Measurements from ENCODE around the gene ADCY2.

- TF ChIP-seq NR2F6 (CRISPR knock-in tag; IDR thresholded peaks at IDR 0.05) = no peak
- TF ChIP-seq NR2C2 (CRISPR knock-in tag; IDR thresholded peaks at IDR 0.05) = no peak
- no peak for TF ChIP-seq NR2C2 (tag; IDR thresholded peaks at IDR 0.05)
- no peak for TF ChIP-seq ZHX1 (conservative IDR thresholded peaks at IDR 0.05; ENCODE audit: low read length)
- TF ChIP-seq FOS (IDR thresholded peaks at IDR 0.05; ENCODE audit: extremely low read depth, insufficient read length) = no peak
- TF ChIP-seq ATF1 (CRISPR knock-in tag; IDR thresholded peaks at IDR 0.05) = no peak
- no peak for TF ChIP-seq ATF1 (tag; IDR thresholded peaks at IDR 0.05)
- TF ChIP-seq ZNF589 (CRISPR knock-in tag; IDR thresholded peaks at IDR 0.05; ENCODE audit: low read depth) = no peak
- TF ChIP-seq RBM15 (IDR thresholded peaks at IDR 0.05; ENCODE audit: insufficient read depth, low read length) = no peak
- no peak for TF ChIP-seq SPI1 (IDR thresholded peaks at IDR 0.05; ENCODE audit: borderline replicate concordance, low read depth, low read length)
- TF ChIP-seq CAMTA2 (CRISPR knock-in tag; conservative IDR thresholded peaks at IDR 0.05) = no peak
- TF ChIP-seq SMAD4 (CRISPR knock-in tag; conservative IDR thresholded peaks at IDR 0.05) = no peak
- TF ChIP-seq SOX6 (IDR thresholded peaks at IDR 0.05) = no peak
Measured at GRCh38 chr5:7548596-7548995, 152.7 kb downstream of the ADCY2 start.

All from K562 (cell line).